K562 treated with DMSO at 1 percent for 48 hours (cell line): ENCODE measurements around the gene VPS13D. TPM values are rescaled to one million over a fixed set of nuclear protein-coding genes. Genes with fewer than 3 reads are reported as not detected.

ENCODE experiments used
- total RNA-seq: library from RNA; unstranded; fragments of 300-600 nt; gene quantifications from 2 replicates; pipeline ENCODE4 v1.2.3, GENCODE V29; 2022; ENCODE audit warnings: low replicate concordance; ENCODE audit errors: extremely low read depth

VPS13D gene, protein sequence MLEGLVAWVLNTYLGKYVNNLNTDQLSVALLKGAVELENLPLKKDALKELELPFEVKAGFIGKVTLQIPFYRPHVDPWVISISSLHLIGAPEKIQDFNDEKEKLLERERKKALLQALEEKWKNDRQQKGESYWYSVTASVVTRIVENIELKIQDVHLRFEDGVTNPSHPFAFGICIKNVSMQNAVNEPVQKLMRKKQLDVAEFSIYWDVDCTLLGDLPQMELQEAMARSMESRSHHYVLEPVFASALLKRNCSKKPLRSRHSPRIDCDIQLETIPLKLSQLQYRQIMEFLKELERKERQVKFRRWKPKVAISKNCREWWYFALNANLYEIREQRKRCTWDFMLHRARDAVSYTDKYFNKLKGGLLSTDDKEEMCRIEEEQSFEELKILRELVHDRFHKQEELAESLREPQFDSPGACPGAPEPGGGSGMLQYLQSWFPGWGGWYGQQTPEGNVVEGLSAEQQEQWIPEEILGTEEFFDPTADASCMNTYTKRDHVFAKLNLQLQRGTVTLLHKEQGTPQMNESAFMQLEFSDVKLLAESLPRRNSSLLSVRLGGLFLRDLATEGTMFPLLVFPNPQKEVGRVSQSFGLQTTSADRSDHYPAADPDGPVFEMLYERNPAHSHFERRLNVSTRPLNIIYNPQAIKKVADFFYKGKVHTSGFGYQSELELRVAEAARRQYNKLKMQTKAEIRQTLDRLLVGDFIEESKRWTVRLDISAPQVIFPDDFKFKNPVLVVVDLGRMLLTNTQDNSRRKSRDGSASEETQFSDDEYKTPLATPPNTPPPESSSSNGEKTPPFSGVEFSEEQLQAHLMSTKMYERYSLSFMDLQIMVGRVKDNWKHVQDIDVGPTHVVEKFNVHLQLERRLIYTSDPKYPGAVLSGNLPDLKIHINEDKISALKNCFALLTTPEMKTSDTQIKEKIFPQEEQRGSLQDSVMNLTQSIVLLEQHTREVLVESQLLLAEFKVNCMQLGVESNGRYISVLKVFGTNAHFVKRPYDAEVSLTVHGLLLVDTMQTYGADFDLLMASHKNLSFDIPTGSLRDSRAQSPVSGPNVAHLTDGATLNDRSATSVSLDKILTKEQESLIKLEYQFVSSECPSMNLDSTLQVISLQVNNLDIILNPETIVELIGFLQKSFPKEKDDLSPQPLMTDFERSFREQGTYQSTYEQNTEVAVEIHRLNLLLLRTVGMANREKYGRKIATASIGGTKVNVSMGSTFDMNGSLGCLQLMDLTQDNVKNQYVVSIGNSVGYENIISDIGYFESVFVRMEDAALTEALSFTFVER (N-terminal part only)
- total RNA-seq = not detected in 2 replicates

DNA sequence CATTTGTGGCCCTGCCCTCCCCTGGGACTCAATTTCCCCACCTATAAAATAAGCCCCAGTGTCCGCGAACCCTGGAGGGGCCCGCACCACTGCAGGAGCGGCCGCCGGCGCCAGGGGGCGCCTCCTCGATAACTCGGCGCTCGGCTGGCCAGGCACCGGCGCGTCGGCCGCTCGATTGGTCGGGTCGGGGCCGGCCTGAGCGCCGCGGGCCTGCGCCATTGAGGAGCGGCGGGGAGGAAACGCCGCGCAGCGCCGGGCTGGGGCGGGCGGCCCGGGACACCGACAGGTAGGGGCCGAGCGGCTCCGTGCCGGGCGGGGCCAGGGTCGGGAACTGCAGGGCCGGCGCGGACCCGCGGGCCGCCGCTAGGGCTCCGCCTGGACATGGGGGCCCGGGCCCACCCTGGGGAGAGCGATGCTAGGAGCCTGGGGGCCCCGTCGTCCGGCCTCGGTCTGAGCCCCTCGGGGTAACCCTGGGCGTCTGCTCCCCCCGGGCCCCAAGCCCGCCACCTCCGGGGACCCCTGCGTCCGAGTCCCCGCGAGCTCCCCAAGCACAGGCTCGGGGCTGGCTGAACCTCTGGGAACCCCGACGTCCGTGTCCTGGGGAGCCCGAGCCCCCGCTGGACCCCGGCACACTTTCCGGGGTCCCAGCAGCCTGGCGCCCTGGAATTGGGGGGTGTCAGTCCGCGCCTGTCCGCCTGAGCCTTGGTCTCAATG, at the start of gene VPS13D:
TSS of gene VPS13D (plus strand) at position 196 of the 714 bp plus-strand sequence. CDS start 4,237 bp downstream, outside the sequence.

Other genes with a start within 250 kb of the VPS13D start
- 158 TPM in 1 of 2 replicates, not detected in the other for gene MFN2, start 249.6 kb upstream of the VPS13D start, total RNA-seq
- not detected in 2 replicates for gene MIIP, start 210.5 kb upstream of the VPS13D start, total RNA-seq
- gene TNFRSF8, start 166.7 kb upstream of the VPS13D start, total RNA-seq = not detected in 2 replicates
- 361 TPM in 1 of 2 replicates, not detected in the other for gene TNFRSF1B, start 63.0 kb upstream of the VPS13D start, total RNA-seq